Bronchial epithelial cell (primary cell): ENCODE results near the gene ASIC2. TPM values are rescaled to one million over a fixed set of nuclear protein-coding genes. Genes with fewer than 3 reads are reported as not detected.

ENCODE experiments used
- DNase-seq: peaks from one replicate; pipeline ENCODE4 v3.0.0-alpha.2; 2010; ENCODE audit warnings: low read depth
- FAIRE-seq: peaks from 2 replicates; lab custom pipeline; 2011; peaks lifted over from hg19 to GRCh38; lab: Jason Lieb, UNC
- H3K27me3 ChIP-seq: 2 replicates; pipeline ENCODE4 v1.5.1; 2011; ENCODE audit warnings: low read length; ENCODE audit not compliant: control insufficient read depth, insufficient read depth
- H3K36me3 ChIP-seq: 2 replicates; pipeline ENCODE4 v1.5.1; 2011; ENCODE audit warnings: low read length; ENCODE audit not compliant: control insufficient read depth, insufficient read depth
- H3K4me3 ChIP-seq: 2 replicates; pipeline ENCODE4 v1.5.1; 2011; ENCODE audit warnings: mild to moderate bottlenecking, low read depth, low read length, control low read depth
- CTCF ChIP-seq: IDR thresholded peaks from 2 replicates; pipeline ENCODE4 v1.5.1; 2011; ENCODE audit warnings: mild to moderate bottlenecking, moderate library complexity, low read length, control low read depth, inconsistent platforms; ENCODE audit not compliant: insufficient read depth, severe bottlenecking
- total RNA-seq: library from RNA; depleted of rRNA; stranded (reverse); fragments of >200 nt; gene quantifications from 2 replicates; pipeline ENCODE4 v1.2.1, GENCODE V29; 2014

Gene ASIC2
- total RNA-seq, 1 donor from 2014 or later, result not detected

DNA sequence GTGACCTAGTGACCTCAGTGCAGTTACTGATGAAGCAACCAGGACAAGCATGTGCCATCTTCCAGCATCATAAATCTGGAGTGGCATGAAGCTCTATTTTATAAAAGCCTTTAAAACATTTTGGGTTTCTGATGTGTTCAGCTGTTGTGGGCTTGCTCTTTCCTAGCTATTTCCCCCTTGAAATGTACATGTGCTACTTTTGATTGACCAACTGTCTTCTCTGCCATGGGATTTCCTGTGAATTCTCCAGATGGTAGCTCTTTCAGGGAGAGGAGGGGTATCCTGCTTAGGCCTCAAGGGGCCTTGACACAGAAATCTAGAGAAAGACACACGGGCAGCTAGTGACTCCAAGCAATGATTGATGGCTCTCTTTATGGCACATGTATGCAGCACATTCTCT is 1.9 kb upstream of the ASIC2 start:
- DNase-seq, result no peak
- peaks cover 8% of the 10 kb centered on the region for H3K27me3 ChIP-seq
- H3K36me3 ChIP-seq, result no peaks in the 10 kb centered on the region
- no peak for TF ChIP-seq CTCF
- no peak for FAIRE-seq
- no peak overlapping the region for H3K4me3 ChIP-seq

GRCh38 chr17:33292201-33292980 is 704 bp downstream of the ASIC2 start:
- DNase-seq, result no peak

GRCh38 chr17:33291248-33292200 is 1.6 kb downstream of the ASIC2 start:
- FAIRE-seq (no peak), DNase-seq (no peak)
- TF ChIP-seq CTCF, result peak; percentile 7
- Histone ChIP-seq H3K36me3 (no peaks in the 10 kb centered on the region), H3K27me3 (peaks cover 8% of the 10 kb centered on the region), H3K4me3 (peak overlapping the region; percentile 22)

More at GRCh38 chr17:33292201-33292980, 704 bp downstream of the ASIC2 start:
- Histone ChIP-seq H3K4me3 (peak overlapping the region; percentile 26), H3K36me3 (no peaks in the 10 kb centered on the region), H3K27me3 (peaks cover 8% of the 10 kb centered on the region)
- no peak for FAIRE-seq
- peak; percentile 59 for TF ChIP-seq CTCF

DNA sequence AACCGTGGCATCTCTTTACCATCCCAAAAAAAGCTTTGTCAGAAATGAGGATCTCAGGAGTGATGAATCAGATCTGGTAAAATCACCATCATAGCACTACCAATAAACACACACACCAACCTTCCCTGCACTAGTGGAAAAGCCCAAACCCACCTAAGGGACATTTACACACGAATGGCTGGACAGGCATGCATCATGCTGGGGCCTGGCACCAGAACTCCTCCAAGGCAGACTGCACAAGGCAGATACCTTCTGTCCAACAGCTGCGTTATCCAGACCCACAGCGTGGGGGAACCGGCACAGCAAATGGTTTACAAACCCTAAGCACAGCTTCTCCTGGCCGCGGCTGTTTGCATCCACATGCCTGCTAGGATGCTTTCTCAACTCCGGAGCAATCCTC is 2.8 kb downstream of the ASIC2 start:
- DNase-seq (no peak), FAIRE-seq (peak; percentile 40)
- H3K27me3 ChIP-seq, result peaks cover 8% of the 10 kb centered on the region
- no peak overlapping the region for H3K4me3 ChIP-seq
- H3K36me3 ChIP-seq, result no peaks in the 10 kb centered on the region
- no peak for TF ChIP-seq CTCF

DNA sequence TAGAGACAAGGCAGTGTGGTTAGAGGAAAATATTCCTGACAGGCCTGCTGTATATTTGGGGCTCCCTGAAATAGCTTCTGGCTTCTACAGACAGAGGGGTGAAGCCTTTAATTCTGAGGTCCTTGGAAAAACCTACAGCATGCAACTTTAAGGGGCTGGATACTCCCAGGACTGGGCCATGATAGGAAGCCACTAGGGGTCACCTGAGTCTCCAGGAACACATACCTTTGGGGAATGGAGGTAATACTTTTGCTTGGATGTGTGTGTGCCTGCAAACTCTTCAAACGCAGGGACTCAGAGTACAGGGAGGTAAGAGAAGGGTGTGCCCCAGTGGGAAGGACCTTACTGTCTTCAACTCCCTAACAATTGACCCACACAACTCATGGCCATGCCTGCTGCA is 4.1 kb downstream of the ASIC2 start:
- TF ChIP-seq CTCF, result no peak
- FAIRE-seq (no peak), DNase-seq (no peak)
- peaks cover 5% of the 10 kb centered on the region for H3K27me3 ChIP-seq
- no peaks in the 10 kb centered on the region for H3K36me3 ChIP-seq
- H3K4me3 ChIP-seq, result no peak overlapping the region
